GM21723 (cell line): ENCODE results near the gene RIOK3.
"Not testable (repeated sequence)": the region's sequence is repeated elsewhere in the genome, so short reads cannot be mapped to it uniquely, and the experiment has no call there.

ENCODE experiments used
- ATAC-seq: cut with Tn5 transposase; IDR thresholded peaks from one replicate; pipeline ENCODE4 v1.9.1; 2021; ENCODE audit warnings: mild to moderate bottlenecking, moderate library complexity; ENCODE audit not compliant: unreplicated experiment

The RIOK3 gene

DNA sequence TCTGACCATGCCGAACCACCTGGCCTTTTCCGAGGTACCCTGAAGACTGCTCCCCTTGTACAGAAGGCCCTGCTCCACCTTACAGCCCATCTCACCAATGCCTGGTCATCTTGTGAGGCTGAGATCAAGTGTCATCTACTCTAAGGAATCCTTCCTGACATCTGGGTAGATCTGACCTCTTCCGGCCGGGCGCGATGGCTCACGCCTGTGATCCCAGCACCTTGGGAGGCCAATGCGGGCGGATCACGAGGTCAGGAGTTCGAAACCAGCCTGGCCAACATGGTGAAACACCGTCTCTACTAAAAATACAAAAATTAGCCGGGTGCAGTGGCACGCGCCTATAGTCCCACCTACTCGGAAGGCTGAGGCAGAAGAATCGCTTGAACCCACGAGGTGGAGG is 2.1 kb upstream of the RIOK3 start:
- ATAC-seq, result no peak

- peak; percentile 30 for ATAC-seq
These were observed 1.6 kb upstream of the RIOK3 start for GRCh38 chr18:23451491-23451890.

- no peak for ATAC-seq
These were observed 750 bp upstream of the RIOK3 start for GRCh38 chr18:23452347-23452727.

DNA sequence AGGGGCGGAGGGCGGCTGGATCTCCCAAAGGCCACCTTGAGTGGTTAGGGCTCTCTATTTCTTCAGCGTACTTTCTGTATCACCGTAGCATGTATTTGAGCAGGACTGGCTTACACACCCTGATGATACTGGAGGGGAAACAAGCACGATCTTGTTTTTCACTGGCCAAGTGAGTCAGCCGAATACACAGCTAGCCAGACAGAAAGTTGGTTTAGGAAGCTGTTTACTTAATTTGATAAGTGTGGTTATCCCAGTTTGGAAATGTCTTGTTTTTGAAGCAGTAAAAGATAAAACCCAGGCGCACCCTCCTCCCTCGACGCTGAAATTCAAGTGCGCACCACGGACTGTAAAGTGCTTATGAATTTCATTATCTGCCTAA is 582 bp downstream of the RIOK3 start:
- peak; percentile 7 for ATAC-seq

- ATAC-seq, result no peak
These were observed 3.7 kb downstream of the RIOK3 start for GRCh38 chr18:23456835-23457234.

GRCh38 chr18:23458830-23459529 is 5.9 kb downstream of the RIOK3 start:
- no peak for ATAC-seq

DNA sequence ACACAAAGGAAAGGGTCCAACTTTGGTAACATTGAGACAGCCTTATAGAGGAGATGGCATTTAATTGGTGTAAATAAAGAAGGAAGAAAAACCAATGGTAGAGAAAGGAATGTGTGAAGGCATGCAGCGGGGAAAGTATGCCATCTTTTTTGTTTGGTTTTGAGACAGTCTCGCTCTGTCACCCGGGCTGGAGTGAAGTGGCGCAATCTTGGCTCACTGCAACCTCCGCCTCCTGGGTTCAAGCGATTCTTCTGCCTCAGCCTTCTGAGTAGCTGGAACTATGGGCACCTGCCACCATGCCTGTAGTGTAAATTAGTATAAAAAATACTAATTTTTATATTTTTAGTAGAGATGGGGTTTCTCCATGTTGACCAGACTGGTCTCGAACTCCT is 6.4 kb downstream of the RIOK3 start:
- no peak for ATAC-seq

- ATAC-seq, result no peak
These were observed 7.5 kb downstream of the RIOK3 start for GRCh38 chr18:23460285-23461273.

GRCh38 chr18:23462876-23463275 is 9.8 kb downstream of the RIOK3 start:
- ATAC-seq, result no peak

DNA sequence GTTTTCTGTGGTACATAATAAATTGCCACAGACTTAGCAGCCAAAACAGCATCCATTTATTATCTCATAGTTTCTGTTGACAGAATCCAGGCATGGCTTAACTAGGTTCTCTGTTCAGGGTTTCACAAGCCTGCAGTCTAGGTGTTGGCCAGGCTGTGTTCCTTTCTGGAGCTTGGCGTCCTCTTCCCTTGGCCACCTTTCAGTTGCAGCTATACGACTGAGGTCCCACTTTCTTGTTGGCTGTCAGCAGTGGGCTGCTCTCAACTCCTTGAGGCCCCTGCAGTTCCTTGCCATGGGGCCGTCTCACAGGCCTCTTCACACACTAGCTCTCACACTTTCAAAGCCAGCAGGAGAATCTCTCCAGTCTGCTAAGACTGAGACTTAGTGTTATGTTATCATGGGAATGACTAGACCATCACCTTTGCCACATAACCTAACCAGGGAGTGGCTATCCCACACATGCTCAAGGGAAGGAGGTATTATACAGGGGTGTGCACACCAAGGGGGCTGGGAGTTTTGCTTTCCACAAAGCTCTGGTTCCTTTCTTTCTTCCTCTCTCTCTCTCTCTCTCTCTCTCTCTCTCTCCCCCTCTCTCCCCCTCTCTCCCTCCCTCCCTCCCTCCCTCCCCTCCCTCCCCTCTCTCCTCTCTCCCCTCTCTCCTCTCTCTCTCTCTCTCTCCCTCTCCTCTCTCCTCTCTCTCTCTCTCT is 15.8 kb downstream of the RIOK3 start:
- no peak for ATAC-seq

DNA sequence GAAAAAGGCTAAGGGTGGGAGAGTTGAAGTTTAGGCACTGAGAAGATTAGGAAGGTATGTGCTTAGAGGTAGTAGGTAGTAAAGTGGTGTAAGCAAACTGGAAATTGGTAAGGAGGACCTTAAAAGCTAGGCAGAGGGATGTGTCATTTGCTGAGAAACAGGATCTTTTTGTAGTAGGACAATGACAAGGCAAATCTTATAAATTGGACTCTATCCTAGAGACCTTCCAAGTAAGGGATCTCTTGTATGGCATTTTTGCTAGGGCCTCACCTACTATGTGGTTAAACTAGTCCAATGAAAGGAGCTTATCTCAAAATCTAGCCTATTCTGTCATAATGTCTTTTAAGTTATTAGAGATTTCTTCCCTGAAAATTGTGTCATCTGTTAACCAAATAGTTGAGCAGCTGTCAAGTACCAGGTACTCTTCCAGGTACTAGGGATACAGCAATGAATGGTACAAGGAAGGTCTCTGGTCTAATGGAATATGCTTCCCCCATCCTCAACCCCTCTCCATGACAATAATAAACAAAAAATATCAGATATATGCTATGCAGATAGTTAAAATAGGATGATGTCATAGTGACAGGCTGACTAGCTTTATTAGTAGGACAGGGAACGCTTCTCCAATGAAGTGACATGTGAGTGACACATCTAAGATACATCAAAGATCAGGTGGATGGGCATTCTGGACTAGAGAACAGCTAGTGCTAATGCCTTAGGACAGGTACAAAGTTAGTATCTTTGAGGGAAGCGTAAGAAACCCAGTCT is 17.7 kb downstream of the RIOK3 start:
- no peak for ATAC-seq

GRCh38 chr18:23471486-23471885 is 18.4 kb downstream of the RIOK3 start:
- ATAC-seq, result no peak

- ATAC-seq, result peak; percentile 57
These were observed 26.9 kb downstream of the RIOK3 start for GRCh38 chr18:23479829-23480505.

DNA sequence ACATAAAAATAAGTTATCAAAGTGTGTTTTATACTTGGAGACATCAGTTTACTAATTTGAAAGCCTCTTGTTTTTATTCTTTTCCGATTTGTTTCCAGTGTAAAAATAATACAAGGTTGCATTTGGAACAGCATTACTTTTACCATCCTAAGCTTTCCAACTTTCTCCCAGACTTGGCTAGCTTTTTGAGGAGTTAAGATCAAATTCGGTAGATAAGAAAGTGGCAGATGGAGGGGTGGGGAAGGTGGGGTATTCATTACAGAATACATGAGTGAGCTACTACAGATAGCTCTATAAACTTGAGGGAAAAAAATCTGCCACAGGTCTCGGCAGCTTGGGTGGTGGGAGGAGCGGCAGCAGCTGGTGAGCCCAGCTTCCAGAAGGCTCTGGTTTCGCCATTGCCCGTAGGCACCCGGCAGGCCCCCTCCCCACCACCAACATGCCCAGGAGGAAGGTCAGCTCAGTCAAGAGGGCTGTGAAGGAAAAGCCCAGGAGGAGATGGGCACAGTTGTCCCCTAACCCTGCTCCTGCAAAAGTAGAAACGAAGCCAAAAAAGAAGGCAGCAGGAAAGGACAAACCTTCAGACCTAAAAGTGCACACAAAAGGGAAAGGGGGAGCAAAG is 31.6 kb downstream of the RIOK3 start:
- no peak for ATAC-seq

GRCh38 chr18:23485386-23485785 is 32.3 kb downstream of the RIOK3 start:
- no peak for ATAC-seq

GRCh38 chr18:23487738-23488570 is 34.9 kb downstream of the RIOK3 start:
- ATAC-seq, result peak; percentile 80

GRCh38 chr18:23489586-23489985 is 36.5 kb downstream of the RIOK3 start:
- not testable (repeated sequence) for ATAC-seq

DNA sequence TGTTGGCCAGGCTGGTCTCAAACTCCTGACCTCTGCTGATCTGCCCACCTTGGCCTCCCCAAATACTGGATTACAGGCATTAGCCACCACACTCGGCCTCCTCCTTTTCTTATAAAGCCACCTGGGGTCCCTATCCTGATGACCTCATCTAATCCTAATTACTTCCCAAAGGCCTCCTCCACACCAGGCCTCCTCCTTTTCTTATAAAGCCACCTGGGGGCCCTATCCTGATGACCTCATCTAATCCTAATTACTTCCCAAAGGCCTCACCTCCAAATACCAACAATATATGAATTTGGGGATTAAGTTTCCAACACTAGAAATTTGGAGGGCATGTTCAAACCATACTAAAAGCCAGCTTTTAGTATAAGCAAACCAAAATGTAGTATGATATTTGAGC is 40.6 kb downstream of the RIOK3 start:
- ATAC-seq, result no peak

DNA sequence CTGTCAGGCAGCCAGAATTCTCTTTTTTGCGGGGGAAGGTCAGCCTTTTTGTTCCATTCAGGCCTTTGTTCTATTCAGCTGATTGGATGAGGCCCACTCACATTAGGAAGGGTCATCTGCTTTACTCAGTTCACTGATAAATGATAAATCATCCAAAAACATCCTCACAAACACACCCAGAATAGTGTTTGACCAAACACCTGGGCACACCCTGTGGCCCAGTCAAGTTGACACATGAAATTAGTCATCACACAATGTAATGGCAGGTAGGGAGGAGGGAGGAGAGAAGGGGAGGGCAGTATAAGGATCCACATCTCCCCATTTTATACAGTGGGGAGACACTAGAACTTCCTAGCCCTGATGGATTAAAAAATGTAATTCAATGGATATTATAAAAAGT is 41.9 kb downstream of the RIOK3 start:
- no peak for ATAC-seq
